IPS-NIHi11 (cell line): ENCODE data around the gene LMNTD1.
"Not testable (repeated sequence)": the region's sequence is repeated elsewhere in the genome, so short reads cannot be mapped to it uniquely, and the experiment has no call there.

Experiments used
- DNase-seq: peaks from one replicate; pipeline ENCODE4 v3.0.0; 2012; ENCODE audit warnings: mixed read lengths, low spot score

Gene LMNTD1

DNA sequence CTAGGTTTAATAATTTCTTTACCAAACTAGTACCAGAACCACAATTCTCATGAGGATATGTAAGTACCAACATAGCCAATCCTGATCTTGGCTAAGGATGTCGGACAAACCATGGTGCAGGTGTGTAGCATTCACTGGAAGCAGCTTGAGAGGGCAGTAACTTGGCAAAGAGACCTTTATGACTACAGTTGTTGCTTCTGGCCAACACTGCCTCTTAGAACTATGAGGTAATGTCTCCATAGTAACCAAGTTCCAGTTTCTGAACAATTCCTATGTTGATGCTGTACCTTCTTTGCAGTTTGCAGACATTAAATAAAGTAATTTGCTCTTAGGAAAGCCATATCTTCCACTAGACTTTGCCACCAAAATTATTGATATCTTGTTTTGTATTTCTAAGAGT, at the start of gene LMNTD1:
TSS of gene LMNTD1 (minus strand) at position 186 of the 400 bp plus-strand sequence. CDS start 324 bp downstream, outside the sequence.
- DNase-seq: no peak

DNA sequence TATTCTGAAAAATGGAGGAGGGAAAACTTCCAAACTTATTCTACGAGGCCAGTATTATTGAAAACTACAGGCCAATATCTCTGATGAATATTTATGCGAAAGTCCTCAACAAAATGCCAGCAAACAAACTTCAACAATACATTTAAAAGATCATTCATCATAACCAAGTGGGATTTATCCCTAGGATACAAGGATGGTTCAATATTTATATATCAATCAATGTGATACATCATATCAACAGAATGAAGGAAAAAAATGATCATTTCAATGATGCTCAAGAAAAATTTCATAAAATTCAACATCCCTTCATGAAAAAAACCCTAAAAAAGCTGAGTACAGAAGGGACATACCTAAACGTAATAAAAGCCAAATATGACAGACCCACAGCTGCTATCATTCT, 45.9 kb upstream of the LMNTD1 start:
- no peak for DNase-seq

- not testable (repeated sequence) for DNase-seq
Measured at GRCh38 chr12:25595496-25595895, 42.4 kb upstream of the LMNTD1 start.

DNA sequence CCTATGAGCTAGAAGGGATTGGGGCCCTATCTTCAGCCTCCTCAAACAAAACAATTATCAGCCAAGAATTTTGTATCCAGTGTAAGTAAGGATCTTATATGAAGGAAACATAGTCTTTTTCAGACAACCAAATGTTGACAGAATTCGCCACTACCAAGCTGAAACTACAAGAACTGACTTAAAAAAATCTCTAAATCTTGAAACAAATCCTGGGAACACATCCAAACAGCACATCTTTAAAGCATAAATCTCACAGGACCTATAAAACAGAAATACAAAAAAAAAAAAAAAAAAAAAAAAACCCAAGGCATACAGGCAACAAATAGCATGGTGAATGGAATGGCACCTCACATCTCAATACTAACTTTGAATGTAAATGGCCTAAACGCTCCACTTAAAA, 41.3 kb upstream of the LMNTD1 start:
- no peak for DNase-seq

- no peak for DNase-seq
Measured at GRCh38 chr12:25592725-25593495, 39.8 kb upstream of the LMNTD1 start.

- no peak for DNase-seq
Measured at GRCh38 chr12:25591144-25591543, 38.1 kb upstream of the LMNTD1 start.

- no peak for DNase-seq
Measured at GRCh38 chr12:25590011-25590721, 37.1 kb upstream of the LMNTD1 start.

GRCh38 chr12:25587346-25587745, 34.3 kb upstream of the LMNTD1 start:
- DNase-seq: no peak

GRCh38 chr12:25585662-25586061, 32.6 kb upstream of the LMNTD1 start:
- DNase-seq: no peak

- DNase-seq: no peak
Measured at GRCh38 chr12:25585021-25585523, 32.0 kb upstream of the LMNTD1 start.

DNA sequence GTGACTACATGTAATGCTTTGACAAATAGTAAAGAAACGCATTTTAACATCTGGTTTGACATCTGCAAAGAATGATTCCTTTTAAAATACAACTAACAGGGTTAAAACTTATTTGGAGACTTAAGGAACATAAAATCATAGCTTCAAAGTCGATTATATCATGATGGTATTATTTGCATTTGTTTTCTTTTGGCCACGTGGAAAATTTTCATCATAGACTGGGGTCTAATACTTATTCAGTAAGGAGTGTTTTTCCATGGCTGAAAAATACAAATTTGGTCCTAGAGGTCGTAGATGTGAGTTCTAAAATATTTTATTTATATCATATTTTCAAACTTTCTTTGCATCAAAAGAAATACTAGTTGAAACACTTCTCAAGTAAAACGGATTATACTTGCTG, 31.5 kb upstream of the LMNTD1 start:
- DNase-seq: no peak

GRCh38 chr12:25583545-25583944, 30.5 kb upstream of the LMNTD1 start:
- peak; percentile 15 for DNase-seq

- DNase-seq: no peak
Measured at GRCh38 chr12:25581067-25581466, 28.0 kb upstream of the LMNTD1 start.

GRCh38 chr12:25578411-25579143, 25.5 kb upstream of the LMNTD1 start:
- no peak for DNase-seq

DNA sequence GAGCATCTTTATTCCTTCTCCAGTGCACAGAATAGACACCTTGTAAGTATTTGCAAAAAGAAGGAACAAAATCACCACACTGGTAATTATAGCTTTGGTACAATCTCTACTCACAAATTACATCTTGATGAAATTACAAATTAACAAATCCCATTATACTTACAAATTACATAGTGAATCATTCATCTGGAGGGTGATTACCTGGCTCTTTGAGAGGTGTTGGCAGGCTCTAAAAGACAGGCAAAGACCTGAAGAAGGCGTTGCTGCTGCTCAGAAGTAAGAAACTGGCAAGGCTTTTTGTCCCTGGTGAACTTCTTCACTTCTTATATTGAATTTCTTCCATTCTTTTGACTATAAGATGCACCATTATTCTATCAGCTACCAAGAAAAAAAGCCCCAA, 21.7 kb upstream of the LMNTD1 start:
- DNase-seq: no peak

DNA sequence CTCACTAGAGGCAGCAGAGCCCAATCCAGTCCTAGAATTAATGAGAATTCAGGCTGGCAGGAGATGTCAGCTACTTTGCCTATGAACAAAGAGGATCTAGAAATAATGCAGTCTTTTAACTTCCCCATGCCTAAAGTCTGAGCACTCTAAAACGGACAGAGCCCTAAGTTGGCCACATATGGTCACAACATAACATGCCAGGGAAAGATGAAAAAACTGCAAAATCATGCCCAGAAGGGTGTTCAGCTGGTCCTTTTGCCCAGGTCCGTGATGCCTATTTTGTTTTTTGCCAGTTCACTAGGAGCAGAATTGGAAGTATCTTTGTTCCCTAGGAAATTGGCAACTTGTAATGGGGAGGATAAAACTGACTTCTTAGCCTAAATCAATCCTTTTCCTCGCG, 20.3 kb upstream of the LMNTD1 start:
- no peak for DNase-seq

- DNase-seq: no peak
Measured at GRCh38 chr12:25570418-25570817, 17.3 kb upstream of the LMNTD1 start.

DNA sequence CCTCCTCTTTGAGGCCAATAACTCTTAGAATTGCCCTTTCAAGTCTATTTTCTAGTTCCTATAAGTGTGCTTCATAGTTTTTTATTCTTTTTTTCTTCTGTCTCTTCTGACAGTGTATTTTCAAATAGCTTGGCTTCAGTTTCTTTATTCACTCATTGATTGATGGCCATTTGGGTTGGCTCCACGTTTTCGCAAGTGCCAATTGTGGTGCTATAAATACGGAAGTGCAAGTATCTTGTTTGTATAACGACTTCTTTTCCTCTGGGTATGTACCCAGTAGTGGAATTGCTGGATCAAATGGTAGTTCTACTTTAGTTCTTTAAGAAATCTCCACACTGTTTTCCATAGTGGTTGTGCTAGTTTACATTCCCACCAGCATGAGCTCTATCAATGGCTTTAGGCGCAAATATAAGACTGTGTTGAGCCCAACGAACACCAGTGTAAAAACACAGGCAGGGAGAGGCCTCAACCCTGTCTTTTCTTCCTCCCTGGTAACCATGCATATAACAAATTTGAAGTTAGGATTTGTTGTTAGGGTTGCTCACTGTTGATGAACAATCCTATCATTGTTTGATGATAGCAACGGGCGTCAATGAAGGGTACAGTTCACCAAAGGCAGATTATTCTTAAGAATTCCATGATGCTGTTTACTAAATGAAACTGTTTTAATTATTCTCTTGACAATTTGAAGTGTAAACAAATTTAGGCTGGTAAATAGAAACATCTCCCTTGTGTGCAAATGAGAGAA, 13.3 kb upstream of the LMNTD1 start:
- no peak for DNase-seq

DNA sequence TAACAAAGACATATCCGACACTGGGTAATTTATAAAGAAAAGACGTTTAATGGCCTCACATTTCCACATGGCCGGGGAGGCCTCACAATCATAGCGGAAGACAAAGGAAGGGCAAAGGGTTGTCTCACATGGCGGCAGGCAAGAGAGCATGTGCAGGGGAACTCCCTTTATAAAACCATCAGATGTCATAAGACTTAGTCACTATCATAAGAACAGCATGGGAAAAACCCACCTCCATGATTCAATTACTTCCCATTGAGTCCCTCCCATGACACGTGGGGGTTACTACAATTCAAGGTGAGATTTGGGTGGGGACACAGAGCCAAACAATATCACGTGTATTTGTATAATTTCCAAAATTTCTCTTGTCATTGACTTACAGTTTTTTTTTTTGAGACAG, 5.5 kb upstream of the LMNTD1 start:
- DNase-seq: no peak

GRCh38 chr12:25557830-25558436, 4.8 kb upstream of the LMNTD1 start:
- DNase-seq: peak; percentile 22

DNA sequence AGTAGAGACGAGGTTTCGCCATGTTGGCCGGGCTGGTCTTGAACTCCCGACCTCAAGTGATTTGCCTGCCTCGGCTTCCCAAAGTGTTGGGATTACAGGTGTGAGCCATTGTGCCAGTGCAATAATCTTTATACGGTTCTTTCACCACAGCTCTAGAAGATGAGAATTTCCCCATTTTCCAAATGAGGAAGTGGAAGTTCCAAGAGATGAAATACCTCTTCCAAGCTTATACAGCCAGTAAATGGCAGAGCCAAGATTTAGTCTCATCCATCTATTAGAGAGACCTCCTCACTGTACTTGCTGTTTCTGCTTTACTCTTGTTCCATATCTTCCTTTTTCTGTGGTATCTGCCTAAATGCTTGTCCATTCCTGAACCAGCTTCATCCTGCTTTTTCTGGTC, 3.1 kb upstream of the LMNTD1 start:
- DNase-seq: no peak

GRCh38 chr12:25552681-25553080, 402 bp downstream of the LMNTD1 start:
- DNase-seq: no peak
